EL (cell line): ENCODE measurements around the gene ACE.
A peak's percentile ranks its signal among the peaks of the same experiment; 100 is the strongest.

Experiments used
- DNase-seq: peaks from one replicate; pipeline ENCODE4 v3.0.0-alpha.2; 2016

Gene ACE

DNA sequence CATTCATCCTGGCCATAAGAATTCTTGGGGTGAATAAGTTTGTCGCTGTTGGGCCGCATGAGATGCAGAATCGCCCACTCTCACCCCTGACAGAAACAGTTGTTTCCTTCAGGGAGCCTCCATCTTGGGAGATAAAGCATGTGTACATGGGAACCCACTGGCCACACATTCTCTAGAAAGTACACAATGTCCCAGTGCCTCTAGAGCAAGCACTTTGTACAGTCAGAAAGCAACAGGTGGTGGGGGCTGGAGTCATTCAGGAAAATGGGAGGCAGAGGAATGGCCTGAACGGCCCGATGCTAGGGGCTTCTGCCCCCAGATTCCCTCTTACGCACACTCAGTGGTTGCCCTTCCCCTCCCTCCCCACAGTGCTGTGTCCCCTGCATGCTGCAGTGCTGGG, 16.1 kb downstream of the ACE start:
- no peak for DNase-seq

DNA sequence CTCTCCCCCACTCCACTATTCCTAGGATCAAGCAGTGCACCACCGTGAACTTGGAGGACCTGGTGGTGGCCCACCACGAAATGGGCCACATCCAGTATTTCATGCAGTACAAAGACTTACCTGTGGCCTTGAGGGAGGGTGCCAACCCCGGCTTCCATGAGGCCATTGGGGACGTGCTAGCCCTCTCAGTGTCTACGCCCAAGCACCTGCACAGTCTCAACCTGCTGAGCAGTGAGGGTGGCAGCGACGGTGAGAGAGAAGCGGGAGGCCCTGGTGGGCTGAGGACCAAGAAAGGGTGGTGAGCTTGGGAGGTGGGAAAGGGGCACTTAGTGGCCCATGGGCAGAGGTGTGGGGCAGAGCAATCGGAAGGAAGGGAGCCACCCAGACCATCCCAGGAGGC, 16.6 kb downstream of the ACE start:
- no peak for DNase-seq

DNA sequence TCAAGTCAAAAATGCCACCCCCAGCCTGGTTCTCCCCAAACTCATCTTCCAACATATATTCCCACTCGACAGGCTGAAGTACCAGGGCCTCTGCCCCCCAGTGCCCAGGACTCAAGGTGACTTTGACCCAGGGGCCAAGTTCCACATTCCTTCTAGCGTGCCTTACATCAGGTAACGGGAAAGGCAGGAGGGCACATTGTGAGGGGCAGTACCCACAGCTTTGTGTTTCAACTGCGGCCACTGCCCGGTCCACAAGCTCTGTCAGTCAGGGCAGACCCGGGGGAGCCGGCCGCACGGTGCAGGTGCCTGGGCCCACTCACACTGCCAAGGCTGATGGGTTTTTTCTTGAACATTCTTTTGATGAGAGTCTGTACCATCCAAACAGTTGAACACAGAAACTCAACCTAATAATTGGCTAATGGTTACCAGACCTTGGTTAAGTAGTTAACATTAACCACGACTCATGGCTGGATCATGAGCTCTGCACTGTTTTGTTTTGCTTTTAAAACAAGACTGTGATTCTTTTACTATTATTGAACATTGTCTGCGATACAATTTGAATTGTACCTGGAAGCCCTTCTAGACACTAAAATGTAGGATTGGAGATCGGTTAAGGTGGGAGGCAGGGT, 17.6 kb downstream of the ACE start:
- DNase-seq, result no peak

DNA sequence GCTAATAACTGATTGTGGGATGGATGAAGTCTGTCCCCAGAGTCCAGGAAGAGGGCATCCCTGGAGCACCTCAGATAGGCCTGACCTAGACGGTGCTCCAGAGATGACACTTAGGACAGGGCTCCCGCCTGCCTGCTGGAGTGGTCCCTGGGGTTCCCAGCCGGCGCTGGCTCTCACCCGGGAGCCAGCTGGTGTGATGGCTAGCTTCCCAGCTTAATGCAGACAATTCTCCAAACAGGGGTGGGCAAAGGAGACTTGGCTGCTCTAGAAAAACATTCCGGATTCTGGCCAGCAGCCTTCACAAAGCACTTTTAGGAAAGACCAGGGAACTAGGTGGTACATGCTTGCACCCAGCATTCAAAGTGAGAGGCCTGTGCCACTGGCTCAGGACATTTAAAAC, 18.6 kb downstream of the ACE start:
- DNase-seq, result no peak

DNA sequence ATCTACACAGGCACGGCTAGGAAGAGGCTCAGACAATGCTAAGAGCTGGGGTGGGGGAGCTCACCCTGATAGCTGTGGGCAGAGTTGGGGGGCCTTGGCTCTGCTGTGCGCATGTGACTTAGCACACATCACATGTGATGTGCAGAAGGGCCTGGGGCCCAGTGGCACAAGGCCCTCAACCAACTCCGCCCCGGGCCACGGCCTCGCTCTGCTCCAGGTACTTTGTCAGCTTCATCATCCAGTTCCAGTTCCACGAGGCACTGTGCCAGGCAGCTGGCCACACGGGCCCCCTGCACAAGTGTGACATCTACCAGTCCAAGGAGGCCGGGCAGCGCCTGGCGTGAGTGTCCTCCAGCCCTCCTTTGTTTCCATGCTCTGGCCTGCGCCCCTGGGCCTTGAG, 19.3 kb downstream of the ACE start:
- no peak for DNase-seq

DNA sequence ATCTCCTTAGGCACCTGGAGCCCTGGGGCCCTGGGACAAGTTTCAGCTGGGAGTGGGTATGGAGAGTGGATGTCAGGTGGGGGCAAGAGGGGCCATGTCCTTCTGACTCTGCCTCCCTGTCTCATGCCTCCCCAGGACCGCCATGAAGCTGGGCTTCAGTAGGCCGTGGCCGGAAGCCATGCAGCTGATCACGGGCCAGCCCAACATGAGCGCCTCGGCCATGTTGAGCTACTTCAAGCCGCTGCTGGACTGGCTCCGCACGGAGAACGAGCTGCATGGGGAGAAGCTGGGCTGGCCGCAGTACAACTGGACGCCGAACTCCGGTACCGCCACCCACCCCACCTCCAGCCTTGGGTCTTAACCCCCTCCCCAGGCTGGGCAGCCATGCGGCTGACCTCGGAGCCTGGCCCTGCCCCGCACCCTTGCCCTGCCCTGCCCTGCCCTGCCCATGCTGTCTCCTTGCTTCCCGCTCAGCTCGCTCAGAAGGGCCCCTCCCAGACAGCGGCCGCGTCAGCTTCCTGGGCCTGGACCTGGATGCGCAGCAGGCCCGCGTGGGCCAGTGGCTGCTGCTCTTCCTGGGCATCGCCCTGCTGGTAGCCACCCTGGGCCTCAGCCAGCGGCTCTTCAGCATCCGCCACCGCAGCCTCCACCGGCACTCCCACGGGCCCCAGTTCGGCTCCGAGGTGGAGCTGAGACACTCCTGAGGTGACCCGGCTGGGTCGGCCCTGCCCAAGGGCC, 20.0 kb downstream of the ACE start:
- DNase-seq, result no peak

DNA sequence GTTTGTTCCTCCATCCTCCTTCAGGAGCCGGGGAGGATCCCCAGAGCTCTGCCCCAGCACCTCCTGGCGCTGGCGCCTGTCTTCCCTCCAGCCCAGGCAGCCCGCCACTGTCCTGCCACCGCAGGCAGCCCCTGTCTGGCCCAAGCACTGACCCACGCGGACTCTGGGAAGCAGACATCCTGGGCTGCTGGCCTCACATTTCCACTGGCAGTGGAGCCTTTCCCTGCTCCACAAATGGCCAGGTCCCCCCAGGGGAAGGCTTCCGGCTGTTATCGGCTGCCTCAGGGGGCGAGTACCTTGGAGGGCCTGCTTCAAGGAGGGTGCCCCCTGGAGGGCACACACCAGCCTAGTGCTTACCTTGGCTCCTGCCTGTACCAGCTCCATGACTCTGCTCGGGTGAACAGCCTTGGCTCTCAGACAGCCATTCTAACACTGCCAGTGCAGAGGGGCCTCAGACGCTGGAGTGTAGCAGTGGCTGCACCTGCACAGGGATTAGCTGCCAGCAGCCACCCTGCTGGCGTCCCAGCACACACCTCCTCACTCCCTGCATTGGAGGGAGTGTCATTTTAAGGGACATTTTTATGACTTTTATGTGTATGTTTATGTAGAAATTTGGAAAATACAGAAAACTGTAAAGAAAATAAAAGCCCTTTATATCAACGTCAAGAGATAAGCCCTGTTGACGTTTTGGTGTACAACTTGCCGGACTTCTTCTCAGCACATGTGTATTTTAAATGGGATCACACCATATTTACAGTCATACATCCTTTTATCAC, 21.0 kb downstream of the ACE start:
- peak; percentile 15 for DNase-seq

DNA sequence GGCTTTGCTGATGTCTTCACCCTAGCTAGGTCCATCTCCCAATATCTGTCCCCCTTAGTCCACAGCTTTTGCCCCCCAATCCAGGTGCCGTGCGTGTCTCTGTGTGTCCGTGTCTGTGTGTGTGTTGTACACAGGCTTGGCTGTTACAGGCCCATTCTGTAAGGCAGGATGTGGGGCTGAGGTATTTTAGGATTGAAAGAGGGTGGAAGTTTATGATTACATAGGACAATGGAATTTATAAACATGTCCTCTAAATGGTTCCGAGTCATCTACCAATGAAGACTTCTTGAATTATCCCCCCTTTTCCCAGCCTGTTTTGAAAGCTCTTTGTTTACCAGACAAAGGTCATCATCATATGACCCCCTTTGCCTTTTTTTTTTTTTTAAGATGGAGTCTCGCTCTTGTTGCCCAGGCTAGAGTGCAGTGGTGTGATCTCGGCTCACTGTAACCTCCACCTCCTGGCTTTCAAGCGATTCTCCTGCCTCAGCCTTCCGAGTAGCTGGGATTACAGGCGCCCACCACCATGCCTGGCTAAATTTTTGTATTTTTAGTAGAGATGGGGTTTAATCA, 21.9 kb downstream of the ACE start:
- peak; percentile 65 for DNase-seq

DNA sequence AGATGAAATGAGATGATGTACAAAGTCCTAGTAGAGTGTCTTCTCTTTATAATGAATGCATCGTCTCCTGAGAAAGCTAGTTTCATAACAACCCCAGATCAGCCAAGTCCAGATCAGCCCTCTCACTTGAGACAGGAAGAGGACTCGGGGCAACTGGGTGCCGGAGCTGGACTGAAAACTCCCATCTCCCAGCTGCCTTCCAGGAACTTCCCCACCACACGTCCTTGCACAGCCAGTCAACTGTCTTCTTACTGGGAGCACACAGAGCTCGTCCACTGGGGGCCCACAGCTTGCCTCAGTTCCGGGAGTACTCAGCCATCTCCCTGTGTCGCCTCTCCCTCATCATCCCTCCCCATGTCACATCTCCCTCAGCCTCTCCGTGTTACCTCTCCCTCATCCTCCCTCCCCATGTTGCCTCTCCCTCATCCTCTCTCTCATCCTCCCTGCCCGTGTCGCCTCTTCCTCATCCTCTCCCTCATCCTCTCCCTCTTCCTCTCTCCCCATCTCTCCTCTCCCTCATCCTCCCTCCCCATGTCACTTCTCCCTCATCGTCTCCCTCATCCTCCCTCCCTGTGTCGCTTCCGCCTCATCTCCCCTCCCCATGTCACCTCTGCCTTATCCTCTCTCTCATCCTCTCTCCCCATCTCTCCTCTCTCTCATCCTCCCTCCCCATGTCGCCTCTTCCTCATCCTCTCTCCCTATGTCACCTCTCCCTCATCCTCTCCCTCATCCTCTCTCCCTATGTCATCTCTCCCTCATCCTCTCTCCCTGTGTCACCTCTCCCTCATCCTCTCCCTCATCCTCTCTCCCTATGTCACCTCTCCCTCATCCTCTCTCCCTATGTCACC, 23.9 kb downstream of the ACE start:
- no peak for DNase-seq

DNA sequence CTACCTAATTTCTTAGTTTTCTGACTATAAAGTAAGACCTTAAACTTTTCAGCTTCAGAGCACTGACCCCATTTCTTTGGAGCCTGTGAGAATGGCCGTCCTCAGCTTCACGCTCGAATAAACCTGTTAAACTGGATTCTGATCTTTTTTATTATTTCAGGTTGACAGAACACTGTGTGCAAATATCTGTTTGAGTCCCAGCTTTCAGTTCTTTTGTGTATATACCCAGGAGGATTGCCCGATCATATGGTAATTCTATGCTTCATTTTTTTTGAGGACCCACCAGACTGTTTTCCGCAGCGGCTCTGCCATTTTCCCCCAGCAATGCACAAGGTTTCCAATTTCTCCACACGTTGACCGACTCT, 26.5 kb downstream of the ACE start:
- no peak for DNase-seq

DNA sequence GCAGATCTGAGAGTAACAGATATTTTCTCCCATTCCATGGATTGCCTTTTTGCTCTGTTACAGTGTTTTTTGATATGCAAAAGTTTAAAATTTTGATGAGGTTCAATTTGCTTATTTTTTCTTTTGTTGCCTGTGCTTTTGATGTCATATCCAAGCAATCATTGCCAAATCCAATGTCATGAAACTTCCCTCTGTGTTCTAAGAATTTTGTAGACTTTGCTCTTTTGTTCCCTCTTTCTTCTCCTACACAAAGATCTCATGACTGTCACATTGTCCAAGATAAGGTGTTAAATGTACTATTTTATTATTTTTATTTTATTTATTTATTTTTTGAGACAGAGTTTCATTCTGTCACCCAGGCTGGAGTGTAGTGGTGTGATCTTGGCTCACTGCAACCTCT, 27.4 kb downstream of the ACE start:
- no peak for DNase-seq

DNA sequence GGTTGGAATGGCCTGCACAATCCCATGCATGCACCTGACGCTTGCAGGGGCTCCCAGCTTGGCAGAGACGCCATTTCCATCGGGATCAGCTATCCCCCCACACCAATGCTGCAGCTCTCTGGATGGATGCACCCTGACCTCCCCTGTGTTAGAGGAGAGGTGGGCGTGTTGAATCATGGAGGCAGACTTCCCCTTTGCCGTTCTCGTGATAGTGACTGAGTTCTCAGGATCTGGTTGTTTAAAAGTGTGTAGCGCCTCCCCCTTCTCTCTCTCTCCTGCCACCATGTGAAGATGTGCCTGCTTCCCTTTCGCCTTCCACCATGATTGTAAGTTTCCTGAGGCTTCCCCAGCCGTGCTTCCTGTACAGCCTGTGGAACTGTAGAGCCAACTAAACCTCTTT, 28.5 kb downstream of the ACE start:
- DNase-seq, result no peak

DNA sequence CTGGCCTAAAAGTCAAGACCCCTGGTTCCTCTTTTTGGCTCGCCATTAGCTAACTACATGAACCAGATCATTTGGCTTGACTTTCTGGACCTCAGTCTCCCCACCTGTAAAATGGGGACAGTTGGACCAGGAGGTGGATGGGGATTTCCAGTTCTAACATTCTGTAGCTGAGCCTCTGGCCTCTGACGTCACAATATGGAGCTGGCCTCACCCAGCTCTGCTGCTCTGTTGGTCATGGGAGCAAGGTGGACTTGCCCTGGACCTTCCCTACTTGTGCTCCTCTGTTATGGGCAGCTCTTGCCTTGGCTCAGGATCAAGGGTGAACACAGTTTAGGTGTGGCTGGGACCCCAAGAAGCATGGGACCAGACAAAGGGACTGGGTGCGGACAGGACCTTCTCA, 29.8 kb downstream of the ACE start:
- no peak for DNase-seq

DNA sequence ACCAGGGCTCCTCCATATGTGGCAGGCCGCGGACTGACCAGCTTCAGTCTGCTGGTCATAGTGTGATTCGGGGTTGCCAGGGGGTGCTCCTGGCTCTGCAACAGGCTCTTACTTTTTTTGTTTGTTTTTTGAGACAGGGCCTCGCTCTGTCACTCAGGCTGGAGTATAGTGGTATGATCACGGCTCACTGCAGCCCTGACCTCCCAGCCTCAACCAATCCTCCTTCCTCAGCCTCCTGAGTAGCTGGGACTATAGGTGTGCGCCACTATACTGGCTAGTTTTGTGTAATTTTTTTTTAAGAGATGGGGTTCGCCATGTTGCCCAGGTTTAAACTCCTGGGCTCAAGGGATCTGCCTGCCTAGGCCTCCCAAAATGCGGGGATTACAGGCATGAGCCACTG, 34.5 kb downstream of the ACE start:
- DNase-seq, result no peak

DNA sequence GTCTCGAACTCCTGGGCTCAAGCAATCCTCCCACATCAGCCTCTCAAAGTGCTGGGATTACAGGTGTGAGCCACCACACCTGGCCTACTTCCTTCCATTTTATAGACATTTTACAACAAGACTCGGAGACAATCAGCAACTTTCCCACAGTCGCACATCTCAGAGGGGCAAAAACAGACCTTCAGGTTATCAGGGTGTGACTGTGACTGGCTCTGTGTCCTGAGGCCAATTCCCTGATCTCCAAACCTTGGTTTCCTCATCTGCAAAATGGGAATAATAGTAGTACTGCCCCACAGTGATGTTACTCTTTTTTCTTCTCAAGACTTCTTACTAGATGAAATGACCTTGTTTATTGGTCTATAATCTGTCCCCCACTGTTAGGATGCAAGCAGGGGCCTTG, 35.5 kb downstream of the ACE start:
- no peak for DNase-seq

DNA sequence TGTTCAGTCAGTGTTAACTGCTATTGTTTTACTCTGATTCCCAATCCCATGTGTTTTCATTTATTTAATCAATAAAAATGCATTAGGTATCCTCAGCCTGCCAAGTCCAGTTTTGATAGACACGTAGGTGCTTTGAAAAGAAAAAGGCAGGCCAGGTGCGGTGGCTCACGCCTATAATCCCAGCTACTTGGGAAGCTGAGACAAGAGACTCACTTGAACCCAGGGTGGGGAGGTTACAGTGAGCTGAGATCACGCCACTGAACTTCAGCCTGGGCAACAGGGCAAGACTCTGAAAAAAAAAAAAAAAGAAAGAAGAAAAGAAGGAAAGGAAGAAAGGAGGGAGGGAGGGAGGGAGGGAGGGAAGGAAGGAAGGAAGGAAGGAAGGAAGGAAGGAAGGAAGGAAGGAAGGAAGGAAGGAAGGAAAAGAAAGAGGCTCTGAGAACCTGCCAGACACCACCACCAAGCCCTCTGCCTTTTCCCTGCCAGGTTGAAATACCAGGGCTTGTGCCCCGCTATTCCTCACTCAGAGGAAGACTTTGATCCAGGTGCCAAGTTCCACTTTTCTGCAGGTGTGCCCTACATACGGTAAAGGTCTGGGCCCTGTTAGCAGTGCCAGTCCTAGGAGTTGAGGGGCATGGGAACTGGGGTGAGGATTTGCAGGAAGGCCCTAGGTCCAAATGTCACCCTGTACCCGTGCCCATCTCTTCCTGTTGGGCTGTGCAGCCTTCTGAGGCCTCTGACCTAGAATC, 36.2 kb downstream of the ACE start:
- DNase-seq, result no peak

DNA sequence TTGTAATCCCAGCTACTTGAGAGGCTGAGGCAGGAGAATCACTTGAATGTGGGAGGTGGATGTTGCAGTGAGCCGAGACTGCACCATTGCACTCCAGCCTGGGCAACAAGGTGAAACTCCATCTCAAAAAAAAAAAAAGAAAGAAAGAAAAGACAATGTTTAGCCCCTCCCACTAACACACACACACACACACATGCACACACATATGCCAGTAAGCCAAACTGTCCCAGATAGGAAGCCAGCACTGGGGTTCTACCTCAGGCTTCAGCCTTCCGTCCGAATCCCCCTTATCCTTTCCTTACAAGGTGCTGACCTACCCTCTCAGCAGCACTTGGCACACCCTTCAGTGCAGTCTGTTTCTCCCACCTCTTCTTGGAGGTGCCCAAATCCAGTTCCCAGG, 37.6 kb downstream of the ACE start:
- DNase-seq, result no peak

DNA sequence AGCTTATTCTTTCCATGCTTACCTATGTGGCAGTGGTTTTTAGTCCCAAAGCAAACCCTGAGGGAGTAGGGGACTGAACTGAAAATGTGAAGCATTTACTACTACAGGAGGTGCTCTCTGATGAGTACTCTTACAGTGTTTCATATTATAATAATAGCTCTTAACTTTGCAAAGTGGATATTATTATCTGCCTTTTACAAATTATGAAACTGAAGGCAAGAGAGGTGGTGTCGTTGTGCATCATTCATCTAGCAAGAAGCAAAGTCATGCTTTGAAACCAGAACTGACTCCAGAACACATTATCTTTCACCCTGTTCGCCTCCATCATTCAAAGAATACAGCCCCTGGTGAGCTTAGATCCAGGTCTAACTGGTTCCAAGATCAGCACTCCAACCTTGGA, 38.1 kb downstream of the ACE start:
- DNase-seq, result no peak

DNA sequence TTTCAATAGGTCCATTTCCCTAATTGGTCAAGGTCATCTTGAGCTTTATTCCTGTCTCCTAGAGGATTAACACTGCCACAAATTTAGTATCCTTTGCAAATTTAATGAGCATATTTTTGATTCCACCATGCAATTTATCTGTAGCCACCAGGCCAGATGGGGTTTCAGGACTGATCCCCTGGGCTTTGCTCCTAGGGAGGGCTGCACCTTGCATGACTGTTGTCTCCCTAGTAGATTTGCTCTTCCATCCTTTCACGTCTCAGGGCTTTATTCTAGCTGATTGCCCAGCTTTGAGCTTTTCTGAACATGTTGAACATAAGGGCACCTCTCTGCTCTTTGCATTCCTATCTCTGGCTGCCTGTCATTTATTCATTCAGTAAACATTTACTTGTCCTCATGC, 38.6 kb downstream of the ACE start:
- no peak for DNase-seq

DNA sequence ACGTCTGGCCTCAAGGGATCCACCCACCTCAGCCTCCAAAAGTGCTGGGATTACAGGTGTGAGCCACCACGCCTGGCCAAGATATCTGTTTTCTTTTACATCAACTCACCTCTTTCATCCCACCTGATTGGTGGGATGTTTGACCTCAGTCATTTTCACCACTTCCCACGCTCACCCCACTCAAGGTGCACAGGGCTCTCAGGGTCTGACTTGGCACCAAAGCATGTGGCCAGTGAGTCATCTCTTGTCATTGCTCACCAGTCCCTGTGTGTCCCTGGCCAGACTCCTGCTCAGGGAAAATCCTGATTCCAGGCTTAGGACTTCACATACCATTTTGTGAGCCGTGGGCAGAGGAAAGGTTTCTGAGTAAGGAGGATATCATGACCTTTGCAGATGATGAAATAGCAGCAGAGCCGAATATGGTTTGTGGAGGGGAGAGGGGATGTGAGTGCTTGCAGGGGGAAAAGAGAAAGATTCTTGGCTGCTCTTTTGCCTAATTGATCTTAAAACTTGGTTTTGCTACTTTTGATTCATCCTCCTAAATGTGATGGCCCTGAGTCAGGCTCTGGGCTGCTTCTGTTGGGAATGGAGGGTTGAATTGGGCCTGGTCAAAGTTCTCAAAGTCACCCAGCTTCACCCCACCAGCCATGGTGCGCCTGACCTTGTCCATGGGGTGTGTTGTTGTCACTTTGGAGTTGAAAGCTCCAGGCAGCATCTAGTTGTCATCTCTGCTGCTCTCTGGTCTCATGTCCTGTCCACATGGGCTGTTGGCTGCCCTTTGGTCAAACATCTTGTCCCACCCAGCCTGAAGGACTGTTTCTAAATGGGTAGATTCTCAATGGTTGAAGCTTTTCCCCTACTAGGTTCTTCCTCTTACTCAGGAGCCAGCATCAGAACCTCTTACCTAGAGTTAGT, 40.3 kb downstream of the ACE start:
- DNase-seq, result peak; percentile 80
